Urinary bladder (tissue), 4 donors: ENCODE data around the gene SNTG2. TPM values are rescaled to one million over a fixed set of nuclear protein-coding genes. Genes with fewer than 3 reads are reported as not detected.

Experiments used
- DNase-seq: peaks from one replicate; pipeline ENCODE4 v3.0.0-alpha.2; 2015; ENCODE audit errors: extremely low spot score
- H3K27ac ChIP-seq: one replicate; pipeline ENCODE4 v1.5.1; 2013; ENCODE audit warnings: low read depth, mild to moderate bottlenecking, moderate library complexity
- H3K36me3 ChIP-seq: one replicate; pipeline ENCODE4 v1.6.1; 2013; ENCODE audit warnings: mild to moderate bottlenecking, moderate library complexity; ENCODE audit not compliant: insufficient read depth
- H3K4me1 ChIP-seq: one replicate; pipeline ENCODE4 v1.6.1; 2013; ENCODE audit warnings: mild to moderate bottlenecking, moderate library complexity; ENCODE audit not compliant: insufficient read depth
- H3K4me3 ChIP-seq: one replicate; pipeline ENCODE4 v1.5.1; 2013; ENCODE audit warnings: low read depth, low read length
- WGBS: extraction: QIAGEN DNeasy Blood & Tissue Kit; methylation state at CpG from one replicate; pipeline ENCODE4 v1.1.7; 2013; 5-methylcytosine and 5-hydroxymethylcytosine counted together
- polyA plus RNA-seq: library from polyadenylated mRNA; stranded (reverse); fragments of 200-250 nt; gene quantifications from one replicate; pipeline ENCODE4 v1.2.3, GENCODE V29; 2013
- total RNA-seq: library from RNA; depleted of rRNA; stranded (reverse); fragments of >200 nt; gene quantifications from one replicate; pipeline ENCODE4 v1.2.3, GENCODE V29; 2014
- donor health status: healthy with polysubstance abuse.
- donor health status: healthy.

Gene SNTG2
- total and polyA plus RNA-seq, 2 donors: 0.69 to 1.6 TPM

- no peak overlapping the region for H3K4me3 ChIP-seq
- H3K4me1 ChIP-seq: no peaks in the 10 kb centered on the region
- H3K27ac ChIP-seq: no peak overlapping the region
- DNase-seq: no peak
- H3K36me3 ChIP-seq: no peaks in the 10 kb centered on the region
- 83% methylated on average over 6 of the region's 6 CpGs for WGBS
These were observed 327.0 kb downstream of the SNTG2 start for GRCh38 chr2:1277634-1278033.

- Histone ChIP-seq H3K27ac (no peak overlapping the region), H3K4me1 (no peaks in the 10 kb centered on the region), H3K36me3 (no peaks in the 10 kb centered on the region), H3K4me3 (no peak overlapping the region)
- 73% methylated on average over 4 of the region's 4 CpGs for WGBS
- DNase-seq: no peak
These were observed 327.5 kb downstream of the SNTG2 start for GRCh38 chr2:1278125-1278524.

GRCh38 chr2:1278861-1279260 is 328.2 kb downstream of the SNTG2 start:
- no peak overlapping the region for H3K27ac ChIP-seq
- no peak overlapping the region for H3K4me3 ChIP-seq
- no peaks in the 10 kb centered on the region for H3K4me1 ChIP-seq
- 93% methylated on average over 27 of the region's 27 CpGs for WGBS
- DNase-seq: no peak
- H3K36me3 ChIP-seq: no peaks in the 10 kb centered on the region

GRCh38 chr2:1282552-1282951 is 331.9 kb downstream of the SNTG2 start:
- Histone ChIP-seq H3K4me3 (no peak overlapping the region), H3K36me3 (no peaks in the 10 kb centered on the region), H3K4me1 (no peaks in the 10 kb centered on the region), H3K27ac (no peak overlapping the region)
- WGBS: 30% methylated on average over 22 of the region's 22 CpGs
- peak; percentile 6 for DNase-seq

GRCh38 chr2:1283020-1283801 is 332.6 kb downstream of the SNTG2 start:
- WGBS: 86% methylated on average over 21 of the region's 21 CpGs
- Histone ChIP-seq H3K36me3 (no peaks in the 10 kb centered on the region), H3K4me1 (no peaks in the 10 kb centered on the region), H3K27ac (no peak overlapping the region), H3K4me3 (no peak overlapping the region)
- DNase-seq: no peak

GRCh38 chr2:1283871-1284270 is 333.2 kb downstream of the SNTG2 start:
- no peak overlapping the region for H3K4me3 ChIP-seq
- H3K27ac ChIP-seq: no peak overlapping the region
- DNase-seq: no peak
- H3K36me3 ChIP-seq: no peaks in the 10 kb centered on the region
- WGBS: 53% methylated on average over 10 of the region's 10 CpGs
- no peaks in the 10 kb centered on the region for H3K4me1 ChIP-seq

- Histone ChIP-seq H3K4me1 (no peaks in the 10 kb centered on the region), H3K4me3 (no peak overlapping the region), H3K27ac (no peak overlapping the region), H3K36me3 (no peaks in the 10 kb centered on the region)
- WGBS: 81% methylated on average over 4 of the region's 4 CpGs
- no peak for DNase-seq
These were observed 336.3 kb downstream of the SNTG2 start for GRCh38 chr2:1286929-1287328.

GRCh38 chr2:1287427-1287826 is 336.8 kb downstream of the SNTG2 start:
- WGBS: 89% methylated on average over 20 of the region's 20 CpGs
- Histone ChIP-seq H3K27ac (no peak overlapping the region), H3K4me1 (no peaks in the 10 kb centered on the region), H3K4me3 (no peak overlapping the region), H3K36me3 (no peaks in the 10 kb centered on the region)
- DNase-seq: no peak

GRCh38 chr2:1294900-1295299 is 344.3 kb downstream of the SNTG2 start:
- WGBS: 80% methylated on average over 13 of the region's 13 CpGs
- Histone ChIP-seq H3K4me1 (no peaks in the 10 kb centered on the region), H3K27ac (no peak overlapping the region), H3K4me3 (no peak overlapping the region), H3K36me3 (no peaks in the 10 kb centered on the region)
- no peak for DNase-seq

GRCh38 chr2:1295740-1296139 is 345.1 kb downstream of the SNTG2 start:
- H3K4me3 ChIP-seq: no peak overlapping the region
- H3K27ac ChIP-seq: no peak overlapping the region
- no peak for DNase-seq
- H3K4me1 ChIP-seq: no peaks in the 10 kb centered on the region
- H3K36me3 ChIP-seq: no peaks in the 10 kb centered on the region
- WGBS: 92% methylated on average over 9 of the region's 9 CpGs

- Histone ChIP-seq H3K4me1 (no peaks in the 10 kb centered on the region), H3K4me3 (no peak overlapping the region), H3K27ac (no peak overlapping the region), H3K36me3 (no peaks in the 10 kb centered on the region)
- 68% methylated on average over 17 of the region's 17 CpGs for WGBS
- no peak for DNase-seq
These were observed 346.9 kb downstream of the SNTG2 start for GRCh38 chr2:1297372-1298159.

GRCh38 chr2:1299043-1299442 is 348.4 kb downstream of the SNTG2 start:
- H3K4me3 ChIP-seq: no peak overlapping the region
- H3K4me1 ChIP-seq: no peaks in the 10 kb centered on the region
- 85% methylated on average over 6 of the region's 6 CpGs for WGBS
- no peak overlapping the region for H3K27ac ChIP-seq
- H3K36me3 ChIP-seq: no peaks in the 10 kb centered on the region
- DNase-seq: no peak

- Histone ChIP-seq H3K4me3 (no peak overlapping the region), H3K4me1 (no peaks in the 10 kb centered on the region), H3K27ac (no peak overlapping the region), H3K36me3 (no peaks in the 10 kb centered on the region)
- no peak for DNase-seq
- WGBS: 84% methylated on average over 9 of the region's 9 CpGs
These were observed 349.6 kb downstream of the SNTG2 start for GRCh38 chr2:1300284-1300683.

GRCh38 chr2:1301056-1301455 is 350.4 kb downstream of the SNTG2 start:
- Histone ChIP-seq H3K36me3 (no peaks in the 10 kb centered on the region), H3K27ac (no peak overlapping the region), H3K4me1 (no peaks in the 10 kb centered on the region), H3K4me3 (no peak overlapping the region)
- no peak for DNase-seq
- 84% methylated on average over 5 of the region's 5 CpGs for WGBS
